HG02885 (cell line): ENCODE measurements around the gene TSPAN10.

Source experiments
- ATAC-seq: cut with Tn5 transposase; IDR thresholded peaks from one replicate; pipeline ENCODE4 v1.9.1; 2021; ENCODE audit warnings: mild to moderate bottlenecking; ENCODE audit not compliant: unreplicated experiment, poor library complexity

TSPAN10 gene

DNA sequence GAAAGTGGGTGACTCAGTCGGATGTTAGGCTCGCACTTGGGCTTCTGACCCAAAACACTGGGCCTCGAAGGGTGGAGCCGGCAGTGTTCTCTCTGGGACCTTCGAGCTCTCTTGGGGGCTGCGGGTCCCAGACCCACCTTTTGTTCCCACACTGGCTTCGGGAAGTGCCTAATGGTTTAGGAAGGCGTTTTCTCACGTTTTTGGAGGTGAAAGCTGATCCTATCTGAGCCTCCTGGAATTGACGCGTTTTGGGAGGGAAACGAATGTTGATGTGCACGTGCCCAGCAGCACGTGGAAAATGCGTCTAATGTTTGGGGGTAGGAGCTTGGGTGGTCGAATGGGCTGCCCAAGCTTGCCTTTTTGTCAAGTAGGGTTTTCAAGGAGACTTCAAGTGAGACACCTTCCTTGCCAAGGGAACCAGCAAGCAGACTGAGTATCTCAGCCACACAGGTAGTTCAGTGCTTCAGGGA lies 47.5 kb downstream of the TSPAN10 start:
- no peak for ATAC-seq

DNA sequence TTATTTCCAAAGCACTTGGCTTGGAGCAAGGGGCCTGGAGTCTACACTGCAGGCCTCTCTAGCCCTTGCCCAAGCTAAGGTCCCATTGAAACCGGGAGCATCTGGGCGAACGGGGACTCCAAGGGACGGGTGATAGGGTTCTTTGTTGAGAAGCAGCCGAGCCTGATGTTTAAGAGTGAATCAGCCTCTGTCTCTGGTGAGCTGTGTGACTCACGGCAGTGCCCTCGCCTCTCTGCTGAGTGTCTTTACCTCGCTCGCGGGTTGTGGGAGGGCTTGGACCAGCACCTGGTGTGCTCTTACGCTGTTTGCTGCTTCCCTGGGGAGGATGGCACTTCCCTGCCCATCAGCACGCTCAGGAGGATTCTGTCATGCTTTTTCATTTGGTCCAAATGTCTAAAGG lies 48.1 kb downstream of the TSPAN10 start:
- ATAC-seq: no peak

DNA sequence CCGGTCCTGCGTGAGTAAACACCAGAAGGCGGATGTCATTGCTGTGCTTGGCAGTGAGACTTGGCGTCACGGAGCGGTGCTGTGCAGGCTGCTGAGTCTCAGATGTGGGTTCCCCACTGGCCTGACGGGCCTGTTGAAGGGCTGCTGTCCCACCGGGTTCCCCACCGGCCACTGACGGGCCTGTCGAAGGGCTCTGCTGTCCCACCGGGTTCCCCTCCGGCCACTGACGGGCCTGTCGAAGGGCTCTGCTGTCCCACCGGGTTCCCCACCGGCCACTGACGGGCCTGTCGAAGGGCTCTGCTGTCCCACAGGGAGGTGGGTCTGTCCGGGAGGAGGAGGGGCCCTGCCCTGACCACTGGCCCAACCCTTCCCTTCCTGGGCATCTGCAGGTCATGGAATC lies 49.6 kb downstream of the TSPAN10 start:
- no peak for ATAC-seq

DNA sequence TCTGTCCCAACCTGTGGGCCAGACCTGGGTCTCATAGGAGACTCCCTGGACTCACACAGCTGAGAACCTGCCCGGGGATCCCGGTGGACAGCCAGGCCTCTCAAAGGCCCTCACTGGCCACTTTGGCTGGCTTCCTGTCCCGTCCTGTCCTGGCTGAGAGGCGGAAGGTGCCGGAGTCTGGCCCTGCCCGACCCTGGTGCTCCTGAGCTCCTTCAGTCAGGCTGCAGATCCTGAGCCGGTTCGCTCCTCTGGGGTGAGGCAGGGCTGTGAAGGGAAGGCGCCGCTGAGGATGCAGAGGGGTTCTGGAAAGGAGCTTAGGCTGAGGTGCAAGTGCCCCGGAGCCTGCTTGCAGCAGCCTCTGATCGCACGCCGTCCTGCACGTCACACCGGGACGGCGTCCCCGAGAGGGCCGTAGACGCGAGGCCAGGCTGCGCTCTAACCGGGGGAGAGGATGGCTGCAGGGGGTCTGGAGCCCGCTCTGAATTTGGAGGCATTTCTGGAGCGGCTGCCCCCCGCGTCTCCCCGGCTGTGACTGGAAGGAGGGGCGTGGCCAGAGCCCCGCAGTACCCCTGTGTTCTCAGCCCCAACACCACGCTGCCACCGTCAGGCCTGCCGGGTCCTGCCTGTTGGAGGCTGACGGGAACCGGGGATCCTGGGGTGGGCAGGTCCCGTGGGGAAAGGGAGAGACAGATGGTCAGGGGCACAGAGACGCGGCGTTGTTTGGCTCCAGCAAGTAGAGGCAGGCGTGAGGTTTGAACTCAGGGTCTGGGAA lies 51.0 kb downstream of the TSPAN10 start:
- ATAC-seq: no peak

DNA sequence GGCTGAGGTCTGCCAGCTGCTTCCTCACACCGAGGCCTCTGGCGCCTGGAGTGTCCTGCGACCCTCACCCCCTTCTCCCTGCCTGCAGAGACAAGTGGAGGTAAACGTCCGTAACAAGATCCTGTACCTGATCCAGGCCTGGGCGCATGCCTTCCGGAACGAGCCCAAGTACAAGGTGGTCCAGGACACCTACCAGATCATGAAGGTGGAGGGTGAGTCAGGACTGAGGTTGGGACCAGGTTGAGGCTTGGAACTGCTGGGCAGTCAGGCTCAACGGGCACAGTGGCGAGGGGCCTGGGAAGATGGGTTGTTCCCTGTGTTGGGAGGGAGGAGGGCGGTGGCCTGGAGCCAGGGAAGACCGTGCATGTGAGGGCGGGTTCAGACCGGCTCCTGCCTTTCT lies 51.6 kb downstream of the TSPAN10 start:
- ATAC-seq: no peak

DNA sequence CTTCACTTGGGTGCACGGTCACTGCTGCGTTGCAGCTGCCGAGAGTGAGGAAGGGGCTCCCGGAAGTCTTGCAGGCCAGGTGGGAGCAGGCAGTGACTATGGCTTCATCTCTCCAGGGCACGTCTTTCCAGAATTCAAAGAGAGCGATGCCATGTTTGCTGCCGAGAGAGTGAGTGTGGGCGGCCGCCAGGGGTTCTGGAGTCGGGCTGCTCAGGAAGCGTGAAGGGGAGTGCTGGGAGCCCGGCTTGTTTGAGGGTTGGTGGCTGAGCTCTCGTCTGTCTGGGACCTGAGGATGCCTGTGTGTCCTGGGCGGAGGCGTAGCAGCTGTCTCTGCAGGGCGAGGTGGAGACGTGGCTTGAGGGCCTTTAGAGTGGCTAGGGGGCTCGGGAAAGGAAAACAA lies 53.1 kb downstream of the TSPAN10 start:
- ATAC-seq: no peak

DNA sequence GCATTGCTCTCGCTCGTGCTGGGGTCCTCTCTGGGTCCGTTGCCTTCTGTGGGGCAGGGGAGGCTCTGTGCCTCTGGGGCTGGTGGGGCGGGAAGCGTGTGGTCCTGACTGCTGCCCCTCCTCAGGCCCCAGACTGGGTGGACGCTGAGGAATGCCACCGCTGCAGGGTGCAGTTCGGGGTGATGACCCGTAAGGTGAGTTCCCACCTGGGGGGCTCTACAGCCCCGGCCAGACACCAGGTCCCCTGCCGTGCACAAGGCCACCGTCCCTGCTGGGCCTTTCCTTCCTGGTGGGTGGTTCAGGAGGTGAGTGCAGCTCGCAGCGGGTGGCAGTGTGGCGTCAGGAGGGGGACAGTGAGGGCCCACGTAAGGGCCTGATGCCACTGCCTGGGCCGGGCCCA lies 53.6 kb downstream of the TSPAN10 start:
- no peak for ATAC-seq

DNA sequence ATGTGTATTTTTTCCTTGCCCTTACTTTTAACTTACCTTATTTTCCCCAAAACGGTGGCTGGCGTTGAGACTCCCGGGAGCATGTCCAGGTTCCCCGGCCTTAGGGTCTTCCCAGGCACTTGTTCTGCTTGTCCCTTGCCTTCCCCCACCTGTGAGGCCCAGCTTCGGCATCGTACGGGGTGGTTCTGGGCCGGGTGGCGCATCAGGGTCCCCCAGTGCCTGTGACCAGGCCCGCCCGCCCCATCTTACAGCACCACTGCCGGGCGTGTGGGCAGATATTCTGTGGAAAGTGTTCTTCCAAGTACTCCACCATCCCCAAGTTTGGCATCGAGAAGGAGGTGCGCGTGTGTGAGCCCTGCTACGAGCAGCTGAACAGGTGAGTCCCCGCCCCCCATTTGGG lies 54.2 kb downstream of the TSPAN10 start:
- no peak for ATAC-seq

DNA sequence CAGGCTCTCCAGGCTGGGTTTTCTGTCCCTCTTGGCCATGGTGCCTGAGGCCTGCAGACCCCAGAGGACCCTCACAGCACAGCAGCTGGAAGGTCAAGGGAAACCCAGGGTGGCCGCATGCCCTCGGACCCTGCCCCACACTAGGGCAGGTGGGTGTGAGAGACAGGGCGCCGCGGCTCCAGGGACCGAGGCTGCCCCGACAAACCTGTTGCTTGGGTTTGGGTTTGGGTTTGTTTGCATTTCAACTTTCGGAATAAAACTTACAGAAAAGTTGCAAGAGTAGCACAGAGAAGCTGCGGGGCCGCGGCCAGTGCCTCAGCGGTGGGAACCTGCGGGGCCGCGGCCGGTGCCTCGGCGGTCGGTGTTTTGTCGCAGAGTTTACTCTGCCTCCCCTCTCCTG lies 54.6 kb downstream of the TSPAN10 start:
- ATAC-seq: no peak

DNA sequence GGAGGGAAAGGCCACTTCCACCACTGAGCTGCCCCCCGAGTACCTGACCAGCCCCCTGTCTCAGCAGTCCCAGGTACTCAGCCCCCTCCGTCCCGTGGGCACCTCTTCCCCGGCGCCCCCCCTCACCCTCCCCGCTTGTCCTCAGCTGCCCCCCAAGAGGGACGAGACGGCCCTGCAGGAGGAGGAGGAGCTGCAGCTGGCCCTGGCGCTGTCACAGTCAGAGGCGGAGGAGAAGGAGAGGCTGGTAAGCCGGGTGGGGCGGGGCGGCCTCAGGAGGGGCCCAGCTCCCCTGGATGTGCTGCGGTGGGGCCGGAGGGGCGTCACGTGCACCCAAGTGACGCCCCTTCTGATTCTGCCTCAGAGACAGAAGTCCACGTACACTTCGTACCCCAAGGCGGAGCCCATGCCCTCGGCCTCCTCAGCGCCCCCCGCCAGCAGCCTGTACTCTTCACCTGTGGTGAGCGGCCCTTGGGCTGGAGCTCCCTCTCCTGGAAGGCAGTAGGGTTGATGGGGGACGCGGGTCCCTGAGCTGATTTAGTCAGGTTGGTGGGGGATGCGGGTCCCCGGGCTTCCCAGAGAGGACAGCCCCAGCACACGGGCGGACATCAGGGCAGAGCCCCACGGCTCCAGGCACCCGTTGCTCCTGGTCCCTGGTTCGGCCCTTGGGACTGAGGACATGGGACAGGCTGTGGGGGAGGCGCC lies 56.7 kb downstream of the TSPAN10 start:
- ATAC-seq: no peak

DNA sequence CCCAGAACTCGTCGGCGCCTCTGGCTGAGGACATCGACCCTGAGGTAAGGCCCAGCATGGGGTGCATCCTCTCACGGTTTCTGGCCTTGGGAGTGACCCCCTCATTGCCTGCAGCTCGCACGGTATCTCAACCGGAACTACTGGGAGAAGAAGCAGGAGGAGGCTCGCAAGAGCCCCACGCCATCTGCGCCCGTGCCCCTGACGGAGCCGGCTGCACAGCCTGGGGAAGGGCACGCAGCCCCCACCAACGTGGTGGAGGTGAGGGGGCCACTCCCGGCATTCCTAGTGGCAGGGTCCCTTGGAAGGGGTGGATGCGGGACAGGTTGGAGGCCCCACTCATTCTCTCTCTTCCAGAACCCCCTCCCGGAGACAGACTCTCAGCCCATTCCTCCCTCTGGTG lies 57.8 kb downstream of the TSPAN10 start:
- ATAC-seq: no peak

DNA sequence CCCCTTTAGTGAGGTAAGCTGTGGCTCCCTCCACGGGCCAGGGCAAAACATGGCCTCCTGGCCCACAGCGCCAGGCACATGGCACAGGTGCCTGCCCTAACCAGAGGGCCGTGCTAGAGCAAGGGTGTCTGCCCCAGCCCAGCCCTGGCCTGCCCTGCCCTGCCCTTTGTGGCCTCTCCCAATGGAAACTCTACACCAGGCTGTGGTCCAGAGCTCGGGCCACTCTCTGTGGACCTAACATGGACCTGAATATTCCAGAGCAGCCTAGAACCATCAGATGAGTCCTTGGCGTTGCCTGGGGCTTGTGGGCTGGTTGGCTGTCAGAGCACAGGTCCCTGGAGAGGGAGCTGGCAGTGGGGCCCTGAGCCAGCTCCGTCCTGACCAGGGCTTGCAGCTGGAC lies 58.2 kb downstream of the TSPAN10 start:
- no peak for ATAC-seq

DNA sequence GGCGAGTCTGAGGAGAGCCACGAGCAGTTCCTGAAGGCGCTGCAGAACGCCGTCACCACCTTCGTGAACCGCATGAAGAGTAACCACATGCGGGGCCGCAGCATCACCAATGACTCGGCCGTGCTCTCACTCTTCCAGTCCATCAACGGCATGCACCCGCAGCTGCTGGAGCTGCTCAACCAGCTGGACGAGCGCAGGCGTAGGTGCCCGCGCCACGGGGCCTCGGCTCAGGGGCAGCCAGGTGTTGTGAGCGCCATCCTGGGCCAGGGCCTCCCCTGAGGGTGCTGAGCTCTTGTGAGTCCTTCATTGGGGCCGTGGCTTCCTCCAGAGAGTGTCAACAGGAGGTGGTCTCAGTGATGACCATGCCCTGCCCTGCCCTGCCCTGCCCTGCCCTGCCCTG lies 58.8 kb downstream of the TSPAN10 start:
- no peak for ATAC-seq

DNA sequence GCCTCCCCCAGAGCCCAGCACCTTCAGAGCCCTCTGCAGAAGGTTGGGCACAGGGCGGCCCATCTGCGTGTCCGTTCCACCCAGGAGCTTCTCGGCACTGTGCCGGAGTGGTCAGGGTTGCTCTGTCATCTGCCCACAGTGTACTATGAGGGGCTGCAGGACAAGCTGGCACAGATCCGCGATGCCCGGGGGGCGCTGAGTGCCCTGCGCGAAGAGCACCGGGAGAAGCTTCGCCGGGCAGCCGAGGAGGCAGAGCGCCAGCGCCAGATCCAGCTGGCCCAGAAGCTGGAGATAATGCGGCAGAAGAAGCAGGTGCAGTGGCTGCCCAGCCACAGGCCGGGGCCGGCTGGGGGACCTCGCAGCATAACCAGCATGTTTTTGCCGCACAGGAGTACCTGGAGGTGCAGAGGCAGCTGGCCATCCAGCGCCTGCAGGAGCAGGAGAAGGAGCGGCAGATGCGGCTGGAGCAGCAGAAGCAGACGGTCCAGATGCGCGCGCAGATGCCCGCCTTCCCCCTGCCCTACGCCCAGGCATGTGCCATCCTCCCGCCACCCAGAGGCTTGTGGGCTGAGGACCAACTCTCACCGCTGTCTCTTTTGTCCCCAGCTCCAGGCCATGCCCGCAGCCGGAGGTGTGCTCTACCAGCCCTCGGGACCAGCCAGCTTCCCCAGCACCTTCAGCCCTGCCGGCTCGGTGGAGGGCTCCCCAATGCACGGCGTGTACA lies 59.4 kb downstream of the TSPAN10 start:
- ATAC-seq: no peak

DNA sequence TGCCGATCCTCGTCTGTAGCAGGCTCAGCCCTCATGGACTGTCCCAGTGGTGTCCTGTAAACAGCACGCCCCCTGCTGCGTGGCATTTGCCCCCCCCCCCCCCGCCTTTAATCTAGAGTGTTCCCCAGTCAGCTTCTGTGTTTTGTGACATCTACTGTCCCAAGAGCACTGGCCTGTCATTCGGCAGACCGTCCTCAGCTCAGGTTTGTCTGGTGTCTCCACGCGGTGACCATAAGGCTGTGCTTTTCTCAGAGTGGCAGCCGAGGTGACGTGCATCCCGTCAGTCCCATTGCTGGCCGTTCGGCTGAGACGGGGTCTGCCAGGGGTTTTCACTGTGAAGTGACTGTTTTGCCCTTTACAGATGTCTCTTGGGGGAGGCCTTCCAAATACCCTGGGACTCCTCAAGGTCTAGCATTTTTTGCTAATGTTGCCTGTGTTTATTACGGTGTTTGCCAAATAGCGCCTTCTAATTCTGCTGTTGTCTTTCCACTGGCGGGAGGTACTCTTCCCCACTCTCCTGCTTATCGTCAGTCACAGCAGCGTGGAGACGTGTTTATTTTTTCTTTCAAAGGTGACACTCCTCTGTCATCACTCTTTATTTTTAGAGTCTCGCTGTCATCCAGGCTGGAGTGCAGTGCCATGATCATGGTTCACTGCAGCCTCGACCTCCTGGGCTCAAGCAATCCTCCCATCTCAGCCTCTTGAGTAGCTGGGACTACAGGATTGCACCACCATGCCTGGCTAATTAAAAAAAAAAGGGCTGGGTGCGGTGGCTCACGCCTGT lies 60.5 kb downstream of the TSPAN10 start:
- no peak for ATAC-seq
